HG02623 (cell line): ENCODE results near the gene CARD11.
A peak's percentile ranks its signal among the peaks of the same experiment; 100 is the strongest.
"Not testable (repeated sequence)": the region's sequence is repeated elsewhere in the genome, so short reads cannot be mapped to it uniquely, and the experiment has no call there.

Experiments
- ATAC-seq: cut with Tn5 transposase; IDR thresholded peaks from one replicate; pipeline ENCODE4 v1.9.1; 2021; ENCODE audit warnings: moderate library complexity; ENCODE audit not compliant: unreplicated experiment

Gene CARD11

GRCh38 chr7:3065724-3066143 lies 22.1 kb upstream of the CARD11 start:
- no peak for ATAC-seq

- ATAC-seq = no peak
These were observed 20.4 kb upstream of the CARD11 start for GRCh38 chr7:3064067-3064466.

- peak; percentile 87 for ATAC-seq
These were observed 19.5 kb upstream of the CARD11 start for GRCh38 chr7:3063016-3063753.

GRCh38 chr7:3057066-3057420 lies 13.4 kb upstream of the CARD11 start:
- ATAC-seq = no peak

- no peak for ATAC-seq
These were observed 12.8 kb upstream of the CARD11 start for GRCh38 chr7:3056234-3057065.

- ATAC-seq = no peak
These were observed 12.0 kb upstream of the CARD11 start for GRCh38 chr7:3055626-3056025.

- peak; percentile 73 for ATAC-seq
These were observed 692 bp downstream of the CARD11 start for GRCh38 chr7:3042861-3043489.

GRCh38 chr7:3041986-3042675 lies 1.5 kb downstream of the CARD11 start:
- ATAC-seq = no peak

- no peak for ATAC-seq
These were observed 3.9 kb downstream of the CARD11 start for GRCh38 chr7:3039787-3040186.

GRCh38 chr7:3038011-3038410 lies 5.7 kb downstream of the CARD11 start:
- not testable (repeated sequence) for ATAC-seq

GRCh38 chr7:3037259-3037658 lies 6.4 kb downstream of the CARD11 start:
- no peak for ATAC-seq

- no peak for ATAC-seq
These were observed 9.0 kb downstream of the CARD11 start for GRCh38 chr7:3034591-3035150.

GRCh38 chr7:3033581-3033980 lies 10.1 kb downstream of the CARD11 start:
- ATAC-seq = no peak

- no peak for ATAC-seq
These were observed 10.5 kb downstream of the CARD11 start for GRCh38 chr7:3033136-3033535.

GRCh38 chr7:3032256-3032655 lies 11.4 kb downstream of the CARD11 start:
- ATAC-seq = no peak

- ATAC-seq = no peak
These were observed 14.5 kb downstream of the CARD11 start for GRCh38 chr7:3029138-3029537.

GRCh38 chr7:3028758-3029093 lies 14.9 kb downstream of the CARD11 start:
- no peak for ATAC-seq

GRCh38 chr7:3028071-3028757 lies 15.5 kb downstream of the CARD11 start:
- ATAC-seq = no peak

GRCh38 chr7:3027005-3027845 lies 16.4 kb downstream of the CARD11 start:
- no peak for ATAC-seq

GRCh38 chr7:3025616-3026015 lies 18.1 kb downstream of the CARD11 start:
- no peak for ATAC-seq
